Measurements from ENCODE around the gene FAM193A. TPM values are rescaled to one million over a fixed set of nuclear protein-coding genes. Genes with fewer than 3 reads are reported as not detected.

FAM193A gene
- total and polyA plus RNA-seq, 2 donors (not counting 1 experiment from before 2014, with no cell fraction given): 16.0 to 62.7 TPM

DNA sequence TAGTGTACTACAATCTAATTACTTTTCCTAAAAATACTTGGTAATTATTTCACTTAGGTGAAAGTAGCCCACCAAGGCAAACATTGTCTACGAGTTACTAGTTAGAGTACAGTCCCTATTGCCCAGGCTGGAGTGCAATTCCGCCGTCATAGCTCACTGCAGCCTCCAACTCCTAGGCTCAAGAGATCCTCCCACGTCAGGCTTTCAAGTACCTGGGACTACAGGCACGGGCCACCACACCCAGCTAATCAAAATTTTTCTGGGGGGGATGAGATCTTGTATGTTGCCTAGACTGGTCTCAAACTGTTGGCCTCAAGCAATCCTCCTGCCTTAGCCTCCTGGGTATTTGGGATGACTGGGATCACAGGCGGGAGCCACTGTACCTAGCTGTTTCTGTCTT lies 21.9 kb downstream of the FAM193A start:
- TF ChIP-seq, protein P1, sequence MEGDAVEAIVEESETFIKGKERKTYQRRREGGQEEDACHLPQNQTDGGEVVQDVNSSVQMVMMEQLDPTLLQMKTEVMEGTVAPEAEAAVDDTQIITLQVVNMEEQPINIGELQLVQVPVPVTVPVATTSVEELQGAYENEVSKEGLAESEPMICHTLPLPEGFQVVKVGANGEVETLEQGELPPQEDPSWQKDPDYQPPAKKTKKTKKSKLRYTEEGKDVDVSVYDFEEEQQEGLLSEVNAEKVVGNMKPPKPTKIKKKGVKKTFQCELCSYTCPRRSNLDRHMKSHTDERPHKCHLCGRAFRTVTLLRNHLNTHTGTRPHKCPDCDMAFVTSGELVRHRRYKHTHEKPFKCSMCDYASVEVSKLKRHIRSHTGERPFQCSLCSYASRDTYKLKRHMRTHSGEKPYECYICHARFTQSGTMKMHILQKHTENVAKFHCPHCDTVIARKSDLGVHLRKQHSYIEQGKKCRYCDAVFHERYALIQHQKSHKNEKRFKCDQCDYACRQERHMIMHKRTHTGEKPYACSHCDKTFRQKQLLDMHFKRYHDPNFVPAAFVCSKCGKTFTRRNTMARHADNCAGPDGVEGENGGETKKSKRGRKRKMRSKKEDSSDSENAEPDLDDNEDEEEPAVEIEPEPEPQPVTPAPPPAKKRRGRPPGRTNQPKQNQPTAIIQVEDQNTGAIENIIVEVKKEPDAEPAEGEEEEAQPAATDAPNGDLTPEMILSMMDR (IDR thresholded peaks at IDR 0.05): no peak
- TF ChIP-seq EZH2 (IDR thresholded peaks at IDR 0.05; ENCODE audit: borderline replicate concordance, insufficient read depth, low read depth, low read length, poor library complexity, severe bottlenecking): no peak
- Histone ChIP-seq H3K4me3 (ENCODE audit: control extremely low read depth in 1 of 5, extremely low read depth in 1 of 5, insufficient read depth in 1 of 5, low read depth in 2 of 5, low read length in 4 of 5) (no peak overlapping the region), H3K9ac (ENCODE audit: low read length) (no peak overlapping the region), H3K27me3 (replicated peaks in 1 of 4; ENCODE audit: control extremely low read depth in 1 of 4, control insufficient read depth in 3 of 4, insufficient read depth in 4 of 4, low read length in 3 of 4) (no peaks in the 10 kb centered on the region), H3K4me1 (ENCODE audit: control insufficient read depth in 2 of 2, insufficient read depth in 2 of 2, low read length in 2 of 2) (peaks cover 6% of the 10 kb centered on the region in 2 donors), H3K4me2 (replicated peaks; ENCODE audit: low read depth, low read length, poor library complexity, severe bottlenecking) (no peak overlapping the region), H3K79me2 (ENCODE audit: control insufficient read depth, insufficient read depth, low read length) (peaks cover 100% of the 10 kb centered on the region), H3K36me3 (replicated peaks in 1 of 2; ENCODE audit: control extremely low read depth in 1 of 2, control insufficient read depth in 1 of 2, extremely low read depth in 1 of 2, insufficient read depth in 2 of 2, low read length in 1 of 2) (peaks cover 0 to 6% of the 10 kb centered on the region in 2 experiments), H4K20me1 (ENCODE audit: control insufficient read depth, insufficient read depth, low read length, poor library complexity, severe bottlenecking) (peaks cover 94% of the 10 kb centered on the region), H3K9me3 (ENCODE audit: control extremely low read depth in 1 of 3, control insufficient read depth in 2 of 3, insufficient read depth in 1 of 3, low read length in 2 of 3) (no peaks in the 10 kb centered on the region), H2AFZ (ENCODE audit: insufficient read depth, low read depth, low read length, poor library complexity, severe bottlenecking) (no peak overlapping the region), H3K27ac (ENCODE audit: low read length in 2 of 2) (no peak overlapping the region)
- intact Hi-C loops (cut with micrococcal nuclease): no loop called here
- Mint-ChIP-seq H3K4me3 (no peak overlapping the region), H3K9me3 (ENCODE audit: insufficient read depth) (no peaks in the 10 kb centered on the region), H3K27me3 (no peaks in the 10 kb centered on the region), H3K4me1 (peaks cover 39% of the 10 kb centered on the region), H3K27ac (no peak overlapping the region)
- POLR2A ChIA-PET: no interaction called here
- ATAC-seq (ENCODE audit: low read depth) (no peak), DNase-seq (no peak)
- CTCF ChIA-PET: interaction anchor here (0.9 kb wide), 1 partner anchor 339 kb away, joined by 3 read pairs; no protein-coding TSS in a partner anchor
- 96% methylated on average over 4 of the region's 6 CpGs for WGBS (ENCODE audit: insufficient coverage)

DNA sequence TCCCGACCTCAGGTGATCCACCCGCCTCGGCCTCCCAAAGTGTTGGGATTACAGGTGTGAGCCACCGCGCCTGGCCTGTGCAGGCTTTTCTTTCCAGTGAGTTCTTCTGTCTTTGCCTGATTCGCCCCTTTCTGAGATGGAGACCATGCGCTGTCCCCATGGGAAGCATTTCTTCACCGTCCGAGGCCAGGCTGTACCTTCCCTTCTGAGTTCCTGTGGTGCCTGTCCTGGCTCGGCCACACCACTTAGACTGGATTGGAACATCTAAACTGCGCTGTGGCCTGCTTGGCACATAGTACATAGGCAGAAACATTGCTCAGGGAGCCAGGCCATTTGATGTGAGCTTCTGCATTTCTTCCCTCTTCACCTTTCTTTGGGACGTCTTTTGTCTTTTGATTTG lies 23.7 kb downstream of the FAM193A start:
- no peaks in the 10 kb centered on the region for H3K27me3 Mint-ChIP-seq
- ATAC-seq (ENCODE audit: low read depth) (no peak), DNase-seq (no peak)
- Histone ChIP-seq H3K4me1 (ENCODE audit: control insufficient read depth in 2 of 2, insufficient read depth in 2 of 2, low read length in 2 of 2) (no peaks in the 10 kb centered on the region), H3K27me3 (replicated peaks in 1 of 4; ENCODE audit: control extremely low read depth in 1 of 4, control insufficient read depth in 3 of 4, insufficient read depth in 4 of 4, low read length in 3 of 4) (no peaks in the 10 kb centered on the region), H3K27ac (ENCODE audit: low read length in 2 of 2) (no peak overlapping the region), H3K4me3 (ENCODE audit: control extremely low read depth in 1 of 5, extremely low read depth in 1 of 5, insufficient read depth in 1 of 5, low read depth in 2 of 5, low read length in 4 of 5) (no peak overlapping the region), H3K4me2 (replicated peaks; ENCODE audit: low read depth, low read length, poor library complexity, severe bottlenecking) (no peak overlapping the region), H3K9ac (ENCODE audit: low read length) (no peak overlapping the region), H4K20me1 (ENCODE audit: control insufficient read depth, insufficient read depth, low read length, poor library complexity, severe bottlenecking) (peaks cover 92% of the 10 kb centered on the region), H3K79me2 (ENCODE audit: control insufficient read depth, insufficient read depth, low read length) (peaks cover 100% of the 10 kb centered on the region), H2AFZ (ENCODE audit: insufficient read depth, low read depth, low read length, poor library complexity, severe bottlenecking) (no peak overlapping the region), H3K9me3 (ENCODE audit: control extremely low read depth in 1 of 3, control insufficient read depth in 2 of 3, insufficient read depth in 1 of 3, low read length in 2 of 3) (no peaks in the 10 kb centered on the region), H3K36me3 (replicated peaks in 1 of 2; ENCODE audit: control extremely low read depth in 1 of 2, control insufficient read depth in 1 of 2, extremely low read depth in 1 of 2, insufficient read depth in 2 of 2, low read length in 1 of 2) (peaks cover 0 to 6% of the 10 kb centered on the region in 2 experiments)
- H3K4me3 Mint-ChIP-seq: no peak overlapping the region
- H3K9me3 Mint-ChIP-seq (ENCODE audit: insufficient read depth): no peaks in the 10 kb centered on the region
- TF ChIP-seq, protein P1 (IDR thresholded peaks at IDR 0.05): no peak
- no peak for TF ChIP-seq EZH2 (IDR thresholded peaks at IDR 0.05; ENCODE audit: borderline replicate concordance, insufficient read depth, low read depth, low read length, poor library complexity, severe bottlenecking)
- intact Hi-C loops (cut with micrococcal nuclease): no loop called here
- peaks cover 34% of the 10 kb centered on the region for H3K4me1 Mint-ChIP-seq
- ChIA-PET CTCF (no interaction called here), POLR2A (no interaction called here)
- 97% methylated on average over 11 of the region's 12 CpGs for WGBS (ENCODE audit: insufficient coverage)
- no peak overlapping the region for H3K27ac Mint-ChIP-seq

All from B cell (primary cell).